Left kidney (tissue), 2 donors: ENCODE results near the gene SEC24C. TPM values are rescaled to one million over a fixed set of nuclear protein-coding genes. Genes with fewer than 3 reads are reported as not detected.

Experiments used
- DNase-seq: peaks from one replicate; pipeline ENCODE4 v3.0.0-alpha.2; 2013
- polyA plus RNA-seq: library from polyadenylated mRNA; unstranded; fragments of 120-200 nt; gene quantifications from one replicate; pipeline ENCODE4 v1.2.1, GENCODE V29; 2013; ENCODE audit not compliant: insufficient read length

Gene SEC24C
- polyA plus RNA-seq, 1 donor, result 70.2 TPM

DNA sequence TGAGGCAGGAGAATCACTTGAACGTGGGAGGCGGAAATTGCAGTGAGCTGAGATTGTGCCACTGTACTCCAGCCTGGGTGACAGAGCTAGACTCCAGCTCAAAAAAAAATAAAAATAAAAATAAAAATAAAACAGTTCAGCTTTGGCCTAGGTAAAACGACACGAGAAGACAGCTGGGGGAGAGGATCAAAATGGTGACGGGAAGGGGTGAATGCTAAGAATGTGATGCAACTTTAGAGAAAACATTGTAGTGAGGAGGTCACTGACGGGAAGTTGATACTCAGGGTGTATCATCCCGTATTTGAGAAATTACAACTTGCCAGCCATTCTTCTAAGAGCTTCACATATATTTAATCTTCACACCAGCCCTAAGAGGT, 66.2 kb downstream of the SEC24C start:
- DNase-seq, result no peak

DNA sequence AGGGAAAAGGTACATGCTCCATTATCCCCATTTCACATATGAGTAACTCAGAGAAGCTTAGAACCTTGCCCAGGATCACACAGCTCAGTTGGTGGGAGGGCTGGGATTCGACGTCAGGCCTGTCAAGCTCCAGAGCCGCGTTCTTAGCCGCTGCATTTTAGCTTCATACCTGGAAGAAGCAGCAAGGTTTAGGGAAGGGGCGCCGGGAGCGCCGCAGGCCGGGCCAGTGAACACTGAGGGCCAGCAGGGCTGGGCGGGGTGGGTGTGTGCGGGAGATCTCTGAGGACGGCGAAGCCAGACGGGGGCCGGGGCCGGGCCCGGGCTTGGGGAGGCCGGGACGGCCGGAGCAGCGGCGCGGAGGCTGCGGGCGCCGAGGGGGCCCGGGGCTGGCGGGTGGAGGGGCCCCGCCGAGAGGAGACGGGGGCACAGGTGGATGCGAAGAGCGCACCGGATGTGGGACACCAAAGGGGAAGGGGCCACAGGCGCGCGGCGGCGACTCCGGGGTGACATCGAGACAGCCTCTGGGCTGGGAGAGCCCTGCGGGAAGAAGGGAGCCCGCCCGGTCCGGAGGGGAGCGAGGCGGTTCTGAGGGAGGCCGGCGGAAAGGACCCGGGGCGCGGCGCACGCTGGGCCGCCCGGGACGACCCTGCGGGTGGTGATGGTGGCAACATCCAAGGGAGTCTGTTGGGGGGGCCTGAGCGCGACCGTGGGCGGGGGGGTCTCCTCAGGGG, 66.7 kb downstream of the SEC24C start:
- DNase-seq, result no peak

DNA sequence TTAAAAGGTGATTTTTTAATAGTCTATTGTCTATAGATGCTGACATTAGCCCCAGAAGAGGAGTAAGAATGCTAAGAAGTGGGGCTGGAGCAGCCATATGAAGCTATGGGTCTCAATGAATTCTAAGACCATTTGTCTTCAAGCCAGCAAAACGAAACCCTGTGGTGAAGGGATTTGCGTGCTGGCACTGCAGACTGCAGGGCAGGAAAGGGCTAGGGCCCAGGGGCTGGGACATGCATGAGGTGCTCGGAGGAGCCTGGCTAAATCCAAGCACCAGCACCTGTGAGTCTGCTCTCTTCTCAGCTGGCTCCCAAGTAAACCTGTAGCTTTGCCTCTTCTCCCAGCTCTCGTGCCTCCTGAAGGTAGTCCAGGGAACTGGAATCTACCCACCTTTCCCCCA, 68.5 kb downstream of the SEC24C start:
- DNase-seq, result no peak

DNA sequence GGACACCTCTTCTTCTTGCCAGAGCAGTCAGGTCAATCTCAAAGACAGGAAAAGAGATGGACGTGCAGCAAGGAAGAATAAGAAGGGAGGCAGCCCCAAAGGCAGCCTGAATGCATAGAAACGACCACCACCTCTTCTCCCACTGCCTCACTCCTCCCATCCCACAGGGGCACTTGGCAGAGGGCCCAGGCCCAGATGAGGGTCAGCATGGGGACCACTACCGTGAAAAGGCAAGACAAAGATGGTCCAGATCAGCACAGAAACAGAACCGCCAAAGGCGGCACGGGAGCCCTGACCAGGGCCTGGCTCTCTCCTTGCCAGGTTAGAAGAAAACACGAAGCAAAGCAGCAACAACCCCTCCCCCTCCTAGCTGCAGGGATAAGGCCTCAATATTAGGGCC, 69.2 kb downstream of the SEC24C start:
- DNase-seq, result no peak

DNA sequence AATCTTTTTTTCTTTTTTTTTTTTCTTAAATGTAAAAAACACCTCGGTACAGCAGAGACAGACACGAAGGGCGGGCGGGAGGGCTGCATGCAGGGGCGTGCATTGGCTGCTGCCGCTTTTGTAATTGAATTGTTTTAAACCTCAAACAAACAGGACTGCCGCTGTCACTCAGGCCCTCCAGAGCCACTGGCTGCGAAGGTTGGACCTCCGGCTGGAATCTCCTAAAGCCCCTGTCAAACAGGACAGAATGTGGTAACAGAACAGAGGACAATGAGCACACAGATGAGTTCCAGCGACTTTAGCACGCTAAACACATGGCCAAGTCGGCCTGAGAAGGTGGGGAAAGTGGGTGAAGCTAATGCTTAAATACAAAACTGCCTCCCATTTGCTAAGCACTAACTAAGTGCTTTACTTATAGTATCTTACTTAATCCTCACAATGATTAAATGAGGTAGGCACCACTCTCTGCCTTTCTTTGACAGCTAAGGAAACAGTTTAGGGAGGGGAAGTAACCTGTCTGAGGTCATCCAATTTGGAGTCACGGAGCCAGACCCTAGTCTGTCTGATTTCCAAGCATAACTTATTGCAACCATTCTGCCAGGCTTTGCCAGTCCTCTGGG, 70.2 kb downstream of the SEC24C start:
- DNase-seq, result no peak

DNA sequence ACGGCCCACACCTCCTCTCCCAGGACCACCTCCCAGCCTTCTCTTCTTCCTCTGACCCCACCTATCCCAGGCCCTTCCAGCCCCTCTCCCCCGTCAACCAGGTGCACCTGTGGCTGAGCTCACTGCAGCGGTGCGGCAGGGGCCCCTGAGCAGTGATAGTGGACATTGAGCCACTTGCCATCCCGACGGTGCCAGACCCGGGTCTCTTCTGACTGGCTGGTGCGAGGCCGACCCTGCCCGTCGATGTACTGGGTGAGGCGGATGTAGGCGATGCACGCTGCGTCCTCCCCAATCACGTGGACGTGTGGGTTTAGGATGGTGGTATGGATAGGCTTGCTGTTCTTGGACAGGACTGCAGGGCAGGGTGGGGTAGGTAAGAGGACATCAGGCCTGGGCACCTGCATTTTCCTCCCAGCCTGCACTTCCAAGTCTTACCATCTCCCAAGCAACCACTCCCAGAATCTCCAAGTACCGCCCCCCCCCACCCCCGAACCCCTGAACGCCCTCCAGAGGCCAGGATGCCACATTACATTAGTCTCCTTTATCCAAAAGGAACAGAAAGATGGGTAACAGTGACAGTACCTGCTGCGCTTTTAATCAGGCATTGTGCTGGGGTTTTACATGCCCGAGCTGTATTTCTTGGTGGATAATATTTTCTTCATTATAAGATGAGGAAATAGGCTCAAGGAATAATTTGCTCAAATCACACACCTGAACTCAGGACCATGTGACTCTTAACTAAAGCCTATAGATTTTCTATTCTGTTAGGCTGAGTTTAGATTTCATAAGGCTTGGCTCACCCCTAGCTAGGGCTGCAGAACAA, 70.9 kb downstream of the SEC24C start:
- DNase-seq, result no peak

DNA sequence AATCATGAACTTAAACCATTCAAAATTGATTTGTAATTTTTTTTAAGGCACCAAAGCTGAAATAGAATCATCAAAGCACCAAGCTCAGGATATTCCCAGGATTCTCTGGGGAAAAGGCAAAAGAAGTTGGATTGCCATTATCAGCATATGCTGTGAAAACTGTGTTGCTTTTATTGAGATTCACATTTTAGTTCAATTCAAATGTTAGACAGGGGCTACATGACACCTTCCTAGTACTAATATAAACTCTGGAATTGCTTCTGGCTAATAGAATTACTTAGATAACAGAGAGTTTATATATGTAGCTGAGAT, 71.5 kb downstream of the SEC24C start:
- no peak for DNase-seq

DNA sequence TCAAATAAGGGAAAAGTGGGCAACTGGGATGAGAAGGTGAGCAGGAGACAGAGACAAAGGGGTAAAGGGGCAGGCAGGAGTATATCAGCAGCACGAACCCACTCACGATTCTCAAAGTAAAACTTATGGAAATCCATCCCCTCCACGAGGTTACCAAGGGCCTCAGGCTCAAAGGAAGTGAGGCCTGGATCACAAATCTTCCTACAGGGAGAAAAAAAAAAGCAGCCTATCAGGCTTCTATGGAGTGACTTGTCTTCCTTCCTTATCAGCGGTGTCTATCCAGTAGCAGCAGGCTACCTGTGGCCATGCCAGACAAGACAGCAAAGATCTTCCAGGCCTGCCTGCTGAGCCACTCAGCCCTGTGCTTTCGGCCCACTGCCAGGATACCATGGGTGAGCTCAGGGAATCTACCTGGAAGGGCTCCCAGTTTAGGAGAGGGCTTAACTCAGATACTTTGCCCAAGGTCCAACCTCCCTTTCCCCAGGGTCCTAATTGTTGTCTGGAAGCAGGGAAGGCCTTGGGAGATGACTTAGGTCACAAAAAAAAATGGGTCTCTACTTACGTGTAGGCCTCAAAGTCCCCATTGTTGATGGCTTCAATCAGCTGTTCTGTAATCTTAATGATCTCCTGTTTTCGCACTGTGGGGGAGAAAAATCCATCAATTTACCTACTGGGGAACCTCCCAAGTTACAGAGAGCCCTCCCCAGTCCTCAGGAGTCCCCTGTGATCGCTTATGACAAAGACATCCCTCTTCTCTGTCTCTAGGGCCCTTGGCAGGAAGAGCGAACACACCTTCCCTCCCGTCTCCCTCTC, 73.0 kb downstream of the SEC24C start:
- DNase-seq, result no peak

DNA sequence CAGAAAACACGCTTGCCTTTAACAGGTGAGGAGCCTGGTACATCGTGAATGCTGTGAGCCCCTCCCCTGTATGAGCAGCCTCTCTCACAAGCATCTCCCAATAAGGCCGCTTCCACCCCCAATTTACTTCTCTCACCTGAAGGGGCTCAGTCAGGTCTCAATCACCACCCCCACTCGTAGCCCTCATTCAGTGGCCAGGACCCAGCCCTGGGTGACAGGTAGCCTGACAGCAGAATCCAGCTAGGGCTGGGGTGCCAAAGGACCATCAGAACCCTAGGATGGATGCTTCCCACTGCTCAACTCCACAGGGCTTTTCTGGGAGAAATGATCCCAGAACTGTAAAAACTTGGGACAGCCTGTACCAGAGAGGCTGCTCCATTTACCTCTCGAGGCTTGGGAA, 73.7 kb downstream of the SEC24C start:
- DNase-seq, result no peak

DNA sequence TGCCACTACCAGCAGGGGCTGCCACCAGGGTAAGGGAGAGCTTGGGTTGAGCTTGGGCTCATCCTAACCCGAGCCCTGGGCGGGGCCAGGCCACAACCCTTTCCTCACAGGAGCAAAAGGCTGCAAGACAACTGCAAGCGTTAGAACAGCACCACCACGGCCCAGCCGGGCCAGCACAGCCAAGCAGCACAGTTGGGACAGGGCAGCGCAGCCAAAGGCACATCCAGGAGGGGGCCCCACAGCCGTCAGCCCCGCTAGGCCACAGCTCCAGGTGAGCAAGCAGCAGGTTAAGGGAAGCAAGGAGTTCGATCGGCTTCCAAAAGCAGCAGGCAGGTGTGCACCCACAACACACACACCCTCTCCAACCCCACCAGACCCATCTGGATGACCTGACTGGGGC, 74.2 kb downstream of the SEC24C start:
- DNase-seq, result no peak

DNA sequence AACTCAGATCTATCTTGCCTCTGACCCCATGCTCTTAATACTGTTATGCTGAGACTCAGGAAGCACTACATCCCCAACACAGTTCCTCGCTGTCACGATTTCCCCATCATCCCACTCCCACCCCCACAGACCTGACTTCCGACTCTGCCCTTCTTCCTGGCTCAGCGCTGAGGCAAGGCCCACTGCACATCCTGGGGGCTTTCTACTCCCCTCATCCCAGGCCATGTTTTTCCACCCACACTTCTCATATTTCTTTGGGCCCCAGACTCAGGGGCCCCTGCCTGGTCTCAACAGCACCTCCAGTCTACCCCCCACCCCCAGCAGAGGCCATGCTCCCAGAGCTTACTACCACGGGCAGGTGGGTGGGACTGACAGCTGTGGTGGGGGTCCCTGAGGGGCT, 74.9 kb downstream of the SEC24C start:
- no peak for DNase-seq

DNA sequence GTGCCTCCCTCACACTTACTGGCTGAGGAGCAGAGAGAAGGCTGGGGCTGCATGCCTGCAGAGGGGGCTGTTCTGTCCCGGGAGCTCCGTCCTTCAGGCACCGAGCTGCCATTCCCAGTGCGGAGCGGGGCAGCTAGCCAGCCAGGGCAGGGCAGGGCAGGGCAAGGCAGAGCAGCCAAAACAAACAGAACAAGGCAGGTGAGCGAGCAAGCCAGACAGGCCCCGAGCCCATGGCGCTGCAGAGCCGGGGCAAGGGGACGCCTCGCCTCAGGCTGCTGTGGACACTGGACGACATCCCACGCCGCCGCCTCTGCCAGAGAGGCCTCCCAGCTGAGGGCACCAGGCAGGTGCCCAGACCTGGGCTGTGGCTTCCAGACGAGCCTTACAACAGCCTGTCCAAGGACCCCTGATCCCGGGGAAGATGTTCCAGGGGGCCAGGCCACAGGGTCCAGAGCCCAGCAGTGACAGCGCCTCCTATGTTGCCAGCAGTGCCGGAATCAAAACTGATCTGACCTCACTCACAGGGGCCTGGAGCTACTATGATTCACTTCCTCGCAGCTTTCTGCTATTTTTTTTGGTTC, 75.4 kb downstream of the SEC24C start:
- DNase-seq, result no peak

Other genes with a start within 250 kb of the SEC24C start
- gene PPP3CB, start 248.3 kb upstream of the SEC24C start, polyA plus RNA-seq, result 73.1 TPM
- 54.6 TPM for gene USP54, start 153.0 kb upstream of the SEC24C start, polyA plus RNA-seq
- gene MYOZ1, start 102.9 kb upstream of the SEC24C start, polyA plus RNA-seq, result 5.0 TPM
- gene SYNPO2L, start 88.3 kb upstream of the SEC24C start, polyA plus RNA-seq, result 1.6 TPM
- 35.2 TPM for gene AGAP5, start 46.3 kb upstream of the SEC24C start, polyA plus RNA-seq
- 44.8 TPM for gene CHCHD1, start 37.7 kb downstream of the SEC24C start, polyA plus RNA-seq
- gene ZSWIM8, start 41.2 kb downstream of the SEC24C start, polyA plus RNA-seq, result 116 TPM
- 40.6 TPM for gene NDST2, start 67.2 kb downstream of the SEC24C start, polyA plus RNA-seq
- gene CAMK2G, start 130.2 kb downstream of the SEC24C start, polyA plus RNA-seq, result 32.6 TPM
- 16.1 TPM for gene PLAU, start 166.8 kb downstream of the SEC24C start, polyA plus RNA-seq